K562 (cell line): ENCODE measurements around the gene PTCH2. TPM values are rescaled to one million over a fixed set of nuclear protein-coding genes. Genes with fewer than 3 reads are reported as not detected.

Experiments
- ESRRA ChIP-seq: fragments of 450-650 bp; IDR thresholded peaks from 2 replicates; pipeline ENCODE4 v1.6.1; 2014; ENCODE audit warnings: low read depth, mild to moderate bottlenecking, moderate library complexity, borderline replicate concordance
- FIP1L1 ChIP-seq: fragments of 200-400 bp; formaldehyde crosslinking; IDR thresholded peaks from 2 replicates; pipeline ENCODE4 v1.6.1; 2018; ENCODE audit warnings: mild to moderate bottlenecking, low read depth, low read length; ENCODE audit not compliant: poor library complexity, severe bottlenecking
- FOXK2 ChIP-seq, 2 experiments: fragments of 450-650 bp; IDR thresholded peaks in 1 of 2; conservative IDR thresholded peaks in 1 of 2; 2 replicates each; pipeline ENCODE4 v1.6.1; 2016; ENCODE audit warnings: low read depth in 2 of 2, mild to moderate bottlenecking in 1 of 2
- HMGN3 ChIP-seq: IDR thresholded peaks from 2 replicates; pipeline ENCODE4 v1.6.1; 2011; ENCODE audit warnings: borderline replicate concordance, low read depth, mild to moderate bottlenecking, mixed read lengths, low read length; ENCODE audit not compliant: insufficient read length; ENCODE audit errors: extremely low read depth
- PRMT5 ChIP-seq: sonication (generic); formaldehyde crosslinking; IDR thresholded peaks from 2 replicates; pipeline ENCODE4 v1.5.0; 2020; ENCODE audit warnings: missing genetic modification reagents
- SMAD1 ChIP-seq: fragments of 150-350 bp; IDR thresholded peaks from 2 replicates; pipeline ENCODE4 v1.6.1; 2014; ENCODE audit warnings: low read length, low read depth; ENCODE audit not compliant: partially characterized antibody
- ZNF12 ChIP-seq: sonication (generic); formaldehyde crosslinking; IDR thresholded peaks from 2 replicates; pipeline ENCODE4 v1.4.0; 2020; ENCODE audit warnings: mild to moderate bottlenecking, missing genetic modification reagents
- ZNF431 ChIP-seq: sonication (generic); formaldehyde crosslinking; IDR thresholded peaks from 2 replicates; pipeline ENCODE4 v1.8.0; 2022; ENCODE audit warnings: mild to moderate bottlenecking, missing genetic modification reagents
- polyA plus RNA-seq, 8 experiments: library from polyadenylated mRNA; depleted of rRNA in 4 of 8; stranded (reverse) in 5 of 8; unstranded in 3 of 8; fragments of >200 nt; fragmentation: Nextera tagmentation in 2 of 8; fragmentation: Illumina TruSeq in 1 of 8; extraction: Ambion mirVana in 2 of 8; extraction: Trizol in 1 of 8; gene quantifications; 2 replicates each; pipeline versions ENCODE4 v1.2.1 to v1.2.3, GENCODE V29; 2011 to 2014; ENCODE audit warnings: inconsistent platforms in 1 of 8, missing spikeins in 1 of 8
- total RNA-seq, 7 experiments: library from RNA; depleted of rRNA in 6 of 7; stranded (reverse); fragments of >200 nt in 6 of 7; fragmentation: Illumina TruSeq in 2 of 7; extraction: Trizol in 2 of 7; gene quantifications; 2 replicates each; pipeline versions ENCODE4 v1.2.1 to v1.2.3, GENCODE V29; 2011 to 2021; ENCODE audit warnings: low replicate concordance in 1 of 7
- TF ChIP-seq, protein P1 (sequence below): sonication (generic); formaldehyde crosslinking; IDR thresholded peaks from 2 replicates; pipeline ENCODE4 v1.8.1; 2023; ENCODE audit warnings: mild to moderate bottlenecking, missing genetic modification reagents
- TF ChIP-seq, protein P2 (sequence below): fragments of 200-800 bp; sonication (Bioruptor generic); IDR thresholded peaks from 2 replicates; pipeline ENCODE4 v1.6.1; 2016; ENCODE audit warnings: missing genetic modification characterization, missing compliant biosample characterization
- TF ChIP-seq, protein P3 (sequence below): fragments of 250-450 bp; sonication (Bioruptor Pico); IDR thresholded peaks from 2 replicates; pipeline ENCODE4 v1.5.0; 2021; ENCODE audit warnings: mild to moderate bottlenecking, borderline replicate concordance
- TF ChIP-seq, protein P4 (sequence below): IDR thresholded peaks from 2 replicates; pipeline ENCODE4 v1.6.1; 2011; ENCODE audit not compliant: insufficient read length; ENCODE audit errors: extremely low read depth
- TF ChIP-seq, protein P5 (sequence below): sonication (generic); formaldehyde crosslinking; IDR thresholded peaks from 2 replicates; pipeline ENCODE4 v1.8.0; 2022; ENCODE audit warnings: mild to moderate bottlenecking, missing genetic modification reagents, borderline replicate concordance

PTCH2 gene
- total and polyA plus RNA-seq, 9 of the 15 experiments (the other 6 are each of a cell fraction or from before 2014, with no cell fraction given) = 0.15 to 27.3 (median 0.48) TPM; not detected in 1

DNA sequence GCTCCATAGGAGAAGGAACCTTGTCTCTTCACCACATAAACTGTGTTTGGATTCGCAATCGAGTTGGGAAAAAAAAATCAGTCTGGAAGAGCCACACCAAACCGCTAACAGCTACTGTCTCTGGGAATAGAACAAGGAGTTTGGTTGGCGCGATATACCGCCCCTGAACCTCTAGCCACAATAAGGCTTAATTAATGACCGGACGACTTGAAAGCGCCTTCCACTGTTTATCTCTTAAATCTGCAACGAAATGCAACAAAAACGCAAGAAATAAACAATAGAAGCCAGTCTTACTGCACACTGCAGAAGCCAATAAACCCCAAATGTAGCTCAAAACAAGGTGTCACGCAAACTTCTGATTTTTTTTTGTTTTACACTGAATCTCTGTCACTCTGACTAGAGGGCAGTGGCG lies 23.9 kb downstream of the PTCH2 start (continued):
- TF ChIP-seq FOXK2 (conservative IDR thresholded peaks at IDR 0.05 in 1 of 2, IDR thresholded peaks at IDR 0.05 in 1 of 2; ENCODE audit: low read depth in 2 of 2) (peak in 1 of 2 experiments; percentile 28; a peak in 2 of 4 replicates), ZNF12 (CRISPR knock-in tag) (0 out of 2 replicates have a peak, but pooled peaks have one; percentile 13), HMGN3 (no peak), SMAD1 (no peak), FIP1L1 (no peak), ESRRA (0 out of 2 replicates have a peak, but pooled peaks have one; percentile 5), ZNF431 (CRISPR knock-in tag) (no peak), PRMT5 (CRISPR knock-in tag) (no peak)
- TF ChIP-seq, protein P1, sequence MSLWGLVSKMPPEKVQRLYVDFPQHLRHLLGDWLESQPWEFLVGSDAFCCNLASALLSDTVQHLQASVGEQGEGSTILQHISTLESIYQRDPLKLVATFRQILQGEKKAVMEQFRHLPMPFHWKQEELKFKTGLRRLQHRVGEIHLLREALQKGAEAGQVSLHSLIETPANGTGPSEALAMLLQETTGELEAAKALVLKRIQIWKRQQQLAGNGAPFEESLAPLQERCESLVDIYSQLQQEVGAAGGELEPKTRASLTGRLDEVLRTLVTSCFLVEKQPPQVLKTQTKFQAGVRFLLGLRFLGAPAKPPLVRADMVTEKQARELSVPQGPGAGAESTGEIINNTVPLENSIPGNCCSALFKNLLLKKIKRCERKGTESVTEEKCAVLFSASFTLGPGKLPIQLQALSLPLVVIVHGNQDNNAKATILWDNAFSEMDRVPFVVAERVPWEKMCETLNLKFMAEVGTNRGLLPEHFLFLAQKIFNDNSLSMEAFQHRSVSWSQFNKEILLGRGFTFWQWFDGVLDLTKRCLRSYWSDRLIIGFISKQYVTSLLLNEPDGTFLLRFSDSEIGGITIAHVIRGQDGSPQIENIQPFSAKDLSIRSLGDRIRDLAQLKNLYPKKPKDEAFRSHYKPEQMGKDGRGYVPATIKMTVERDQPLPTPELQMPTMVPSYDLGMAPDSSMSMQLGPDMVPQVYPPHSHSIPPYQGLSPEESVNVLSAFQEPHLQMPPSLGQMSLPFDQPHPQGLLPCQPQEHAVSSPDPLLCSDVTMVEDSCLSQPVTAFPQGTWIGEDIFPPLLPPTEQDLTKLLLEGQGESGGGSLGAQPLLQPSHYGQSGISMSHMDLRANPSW = peak; percentile 86; the same call in 1 of the 2 replicates
- TF ChIP-seq, protein P2, sequence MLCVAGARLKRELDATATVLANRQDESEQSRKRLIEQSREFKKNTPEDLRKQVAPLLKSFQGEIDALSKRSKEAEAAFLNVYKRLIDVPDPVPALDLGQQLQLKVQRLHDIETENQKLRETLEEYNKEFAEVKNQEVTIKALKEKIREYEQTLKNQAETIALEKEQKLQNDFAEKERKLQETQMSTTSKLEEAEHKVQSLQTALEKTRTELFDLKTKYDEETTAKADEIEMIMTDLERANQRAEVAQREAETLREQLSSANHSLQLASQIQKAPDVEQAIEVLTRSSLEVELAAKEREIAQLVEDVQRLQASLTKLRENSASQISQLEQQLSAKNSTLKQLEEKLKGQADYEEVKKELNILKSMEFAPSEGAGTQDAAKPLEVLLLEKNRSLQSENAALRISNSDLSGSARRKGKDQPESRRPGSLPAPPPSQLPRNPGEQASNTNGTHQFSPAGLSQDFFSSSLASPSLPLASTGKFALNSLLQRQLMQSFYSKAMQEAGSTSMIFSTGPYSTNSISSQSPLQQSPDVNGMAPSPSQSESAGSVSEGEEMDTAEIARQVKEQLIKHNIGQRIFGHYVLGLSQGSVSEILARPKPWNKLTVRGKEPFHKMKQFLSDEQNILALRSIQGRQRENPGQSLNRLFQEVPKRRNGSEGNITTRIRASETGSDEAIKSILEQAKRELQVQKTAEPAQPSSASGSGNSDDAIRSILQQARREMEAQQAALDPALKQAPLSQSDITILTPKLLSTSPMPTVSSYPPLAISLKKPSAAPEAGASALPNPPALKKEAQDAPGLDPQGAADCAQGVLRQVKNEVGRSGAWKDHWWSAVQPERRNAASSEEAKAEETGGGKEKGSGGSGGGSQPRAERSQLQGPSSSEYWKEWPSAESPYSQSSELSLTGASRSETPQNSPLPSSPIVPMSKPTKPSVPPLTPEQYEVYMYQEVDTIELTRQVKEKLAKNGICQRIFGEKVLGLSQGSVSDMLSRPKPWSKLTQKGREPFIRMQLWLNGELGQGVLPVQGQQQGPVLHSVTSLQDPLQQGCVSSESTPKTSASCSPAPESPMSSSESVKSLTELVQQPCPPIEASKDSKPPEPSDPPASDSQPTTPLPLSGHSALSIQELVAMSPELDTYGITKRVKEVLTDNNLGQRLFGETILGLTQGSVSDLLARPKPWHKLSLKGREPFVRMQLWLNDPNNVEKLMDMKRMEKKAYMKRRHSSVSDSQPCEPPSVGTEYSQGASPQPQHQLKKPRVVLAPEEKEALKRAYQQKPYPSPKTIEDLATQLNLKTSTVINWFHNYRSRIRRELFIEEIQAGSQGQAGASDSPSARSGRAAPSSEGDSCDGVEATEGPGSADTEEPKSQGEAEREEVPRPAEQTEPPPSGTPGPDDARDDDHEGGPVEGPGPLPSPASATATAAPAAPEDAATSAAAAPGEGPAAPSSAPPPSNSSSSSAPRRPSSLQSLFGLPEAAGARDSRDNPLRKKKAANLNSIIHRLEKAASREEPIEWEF (CRISPR knock-in tag) = no peak
- TF ChIP-seq, protein P3, sequence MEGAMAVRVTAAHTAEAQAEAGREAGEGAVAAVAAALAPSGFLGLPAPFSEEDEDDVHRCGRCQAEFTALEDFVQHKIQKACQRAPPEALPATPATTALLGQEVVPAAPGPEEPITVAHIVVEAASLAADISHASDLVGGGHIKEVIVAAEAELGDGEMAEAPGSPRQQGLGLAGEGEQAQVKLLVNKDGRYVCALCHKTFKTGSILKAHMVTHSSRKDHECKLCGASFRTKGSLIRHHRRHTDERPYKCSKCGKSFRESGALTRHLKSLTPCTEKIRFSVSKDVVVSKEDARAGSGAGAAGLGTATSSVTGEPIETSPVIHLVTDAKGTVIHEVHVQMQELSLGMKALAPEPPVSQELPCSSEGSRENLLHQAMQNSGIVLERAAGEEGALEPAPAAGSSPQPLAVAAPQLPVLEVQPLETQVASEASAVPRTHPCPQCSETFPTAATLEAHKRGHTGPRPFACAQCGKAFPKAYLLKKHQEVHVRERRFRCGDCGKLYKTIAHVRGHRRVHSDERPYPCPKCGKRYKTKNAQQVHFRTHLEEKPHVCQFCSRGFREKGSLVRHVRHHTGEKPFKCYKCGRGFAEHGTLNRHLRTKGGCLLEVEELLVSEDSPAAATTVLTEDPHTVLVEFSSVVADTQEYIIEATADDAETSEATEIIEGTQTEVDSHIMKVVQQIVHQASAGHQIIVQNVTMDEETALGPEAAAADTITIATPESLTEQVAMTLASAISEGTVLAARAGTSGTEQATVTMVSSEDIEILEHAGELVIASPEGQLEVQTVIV (CRISPR knock-in tag) = no peak
- TF ChIP-seq, protein P4, sequence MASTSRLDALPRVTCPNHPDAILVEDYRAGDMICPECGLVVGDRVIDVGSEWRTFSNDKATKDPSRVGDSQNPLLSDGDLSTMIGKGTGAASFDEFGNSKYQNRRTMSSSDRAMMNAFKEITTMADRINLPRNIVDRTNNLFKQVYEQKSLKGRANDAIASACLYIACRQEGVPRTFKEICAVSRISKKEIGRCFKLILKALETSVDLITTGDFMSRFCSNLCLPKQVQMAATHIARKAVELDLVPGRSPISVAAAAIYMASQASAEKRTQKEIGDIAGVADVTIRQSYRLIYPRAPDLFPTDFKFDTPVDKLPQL = no peak
- TF ChIP-seq, protein P5, sequence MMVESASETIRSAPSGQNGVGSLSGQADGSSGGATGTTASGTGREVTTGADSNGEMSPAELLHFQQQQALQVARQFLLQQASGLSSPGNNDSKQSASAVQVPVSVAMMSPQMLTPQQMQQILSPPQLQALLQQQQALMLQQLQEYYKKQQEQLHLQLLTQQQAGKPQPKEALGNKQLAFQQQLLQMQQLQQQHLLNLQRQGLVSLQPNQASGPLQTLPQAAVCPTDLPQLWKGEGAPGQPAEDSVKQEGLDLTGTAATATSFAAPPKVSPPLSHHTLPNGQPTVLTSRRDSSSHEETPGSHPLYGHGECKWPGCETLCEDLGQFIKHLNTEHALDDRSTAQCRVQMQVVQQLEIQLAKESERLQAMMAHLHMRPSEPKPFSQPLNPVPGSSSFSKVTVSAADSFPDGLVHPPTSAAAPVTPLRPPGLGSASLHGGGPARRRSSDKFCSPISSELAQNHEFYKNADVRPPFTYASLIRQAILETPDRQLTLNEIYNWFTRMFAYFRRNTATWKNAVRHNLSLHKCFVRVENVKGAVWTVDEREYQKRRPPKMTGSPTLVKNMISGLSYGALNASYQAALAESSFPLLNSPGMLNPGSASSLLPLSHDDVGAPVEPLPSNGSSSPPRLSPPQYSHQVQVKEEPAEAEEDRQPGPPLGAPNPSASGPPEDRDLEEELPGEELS (CRISPR knock-in tag) = no peak
